MM.1S (cell line): ENCODE results near the gene GPHN.

Source experiments
- DNase-seq: peaks from one replicate; pipeline ENCODE4 v3.0.0-alpha.2; 2015
- H2AFZ ChIP-seq: fragments of 300-600 bp; sonication (generic); 2 replicates; pipeline ENCODE4 v1.6.0; 2016; ENCODE audit warnings: antibody characterized with exemption, low read length
- H3F3A ChIP-seq: fragments of 300-600 bp; sonication (generic); 2 replicates; pipeline ENCODE4 v1.6.1; 2016; ENCODE audit warnings: mild to moderate bottlenecking, antibody characterized with exemption, low read length, moderate library complexity, mixed read lengths; ENCODE audit not compliant: insufficient read depth
- H3K27ac ChIP-seq: fragments of 300-600 bp; sonication (generic); 2 replicates; pipeline ENCODE4 v1.5.1; 2016; ENCODE audit warnings: mild to moderate bottlenecking, low read length
- H3K27me3 ChIP-seq: fragments of 300-600 bp; sonication (generic); replicated peaks from 2 replicates; pipeline ENCODE4 v1.6.0; 2016; ENCODE audit warnings: low read length; ENCODE audit not compliant: insufficient read depth
- H3K36me3 ChIP-seq: fragments of 300-600 bp; sonication (generic); replicated peaks from 2 replicates; pipeline ENCODE4 v1.6.1; 2016; ENCODE audit warnings: mild to moderate bottlenecking, low read length, mixed read lengths; ENCODE audit not compliant: insufficient read depth
- H3K4me1 ChIP-seq: fragments of 300-600 bp; sonication (generic); 2 replicates; pipeline ENCODE4 v1.6.1; 2016; ENCODE audit warnings: low read length, mixed read lengths
- H3K4me2 ChIP-seq: fragments of 300-600 bp; sonication (generic); 2 replicates; pipeline ENCODE4 v1.6.0; 2016; ENCODE audit warnings: low read depth, low read length
- H3K4me3 ChIP-seq: fragments of 300-600 bp; sonication (generic); 2 replicates; pipeline ENCODE4 v1.5.1; 2016; ENCODE audit warnings: low read length, mixed read lengths
- H3K79me2 ChIP-seq: fragments of 300-600 bp; sonication (generic); 2 replicates; pipeline ENCODE4 v1.6.1; 2016; ENCODE audit warnings: mixed run types, low read length, mixed read lengths
- H3K9ac ChIP-seq: fragments of 300-600 bp; sonication (generic); 2 replicates; pipeline ENCODE4 v1.6.1; 2016; ENCODE audit warnings: low read length, mixed read lengths
- H3K9me2 ChIP-seq: fragments of 300-600 bp; sonication (generic); replicated peaks from 2 replicates; pipeline ENCODE4 v1.6.1; 2016; ENCODE audit warnings: mild to moderate bottlenecking, low read length, mixed read lengths; ENCODE audit not compliant: insufficient read depth
- H3K9me3 ChIP-seq: fragments of 300-600 bp; sonication (generic); replicated peaks from 2 replicates; pipeline ENCODE4 v1.6.1; 2016; ENCODE audit warnings: mild to moderate bottlenecking, low read length, mixed read lengths; ENCODE audit not compliant: insufficient read depth
- H4K20me1 ChIP-seq: fragments of 300-600 bp; sonication (generic); 2 replicates; pipeline ENCODE4 v1.6.1; 2016; ENCODE audit warnings: mild to moderate bottlenecking, low read length, moderate library complexity, mixed read lengths; ENCODE audit not compliant: insufficient read depth
- EZH2 ChIP-seq: fragments of 300-600 bp; sonication (generic); optimal IDR thresholded peaks from 2 replicates; pipeline ENCODE3; 2017; ENCODE audit warnings: low read depth, mild to moderate bottlenecking, antibody characterized with exemption, low read length, mixed read lengths
- EZH2phosphoT487 ChIP-seq: fragments of 300-600 bp; sonication (generic); IDR thresholded peaks from 2 replicates; pipeline ENCODE4 v1.6.1; 2018; ENCODE audit warnings: antibody characterized with exemption, low read length
- TF ChIP-seq, protein P1 (sequence below): fragments of 300-600 bp; sonication (generic); IDR thresholded peaks from 2 replicates; pipeline ENCODE4 v1.5.1; 2016; ENCODE audit warnings: antibody characterized with exemption, low read length, mixed read lengths

GPHN gene

DNA sequence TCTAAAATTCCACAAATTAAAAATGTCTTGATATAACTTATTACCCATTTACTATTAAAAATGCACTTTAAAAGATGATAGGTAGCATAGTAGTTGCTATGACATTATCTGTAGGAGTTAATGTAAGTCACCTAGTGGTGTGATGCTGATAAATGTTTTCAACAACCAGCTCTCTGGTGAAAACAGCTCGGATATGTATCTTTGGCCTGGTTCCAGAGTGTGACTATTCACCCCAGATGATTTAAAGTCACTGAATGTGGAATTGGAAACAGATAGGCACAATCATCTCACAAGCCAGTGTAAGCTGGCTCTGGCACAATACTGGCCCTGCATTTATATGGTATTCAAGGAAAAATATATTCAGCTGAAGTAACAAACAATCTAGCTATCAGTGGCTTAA, 31.0 kb upstream of the GPHN start:
- Histone ChIP-seq H3K79me2 (no peaks in the 10 kb centered on the region), H3K36me3 (no peaks in the 10 kb centered on the region), H3K4me3 (no peak overlapping the region), H3K9ac (no peak overlapping the region), H2AFZ (no peak overlapping the region), H3K4me1 (no peaks in the 10 kb centered on the region), H3F3A (no peaks in the 10 kb centered on the region), H3K9me3 (no peaks in the 10 kb centered on the region), H3K27ac (no peak overlapping the region), H3K27me3 (no peaks in the 10 kb centered on the region), H3K9me2 (no peaks in the 10 kb centered on the region), H4K20me1 (no peaks in the 10 kb centered on the region), H3K4me2 (no peak overlapping the region)
- no peak for DNase-seq
- TF ChIP-seq EZH2phosphoT487: no peak
- TF ChIP-seq, protein P1, sequence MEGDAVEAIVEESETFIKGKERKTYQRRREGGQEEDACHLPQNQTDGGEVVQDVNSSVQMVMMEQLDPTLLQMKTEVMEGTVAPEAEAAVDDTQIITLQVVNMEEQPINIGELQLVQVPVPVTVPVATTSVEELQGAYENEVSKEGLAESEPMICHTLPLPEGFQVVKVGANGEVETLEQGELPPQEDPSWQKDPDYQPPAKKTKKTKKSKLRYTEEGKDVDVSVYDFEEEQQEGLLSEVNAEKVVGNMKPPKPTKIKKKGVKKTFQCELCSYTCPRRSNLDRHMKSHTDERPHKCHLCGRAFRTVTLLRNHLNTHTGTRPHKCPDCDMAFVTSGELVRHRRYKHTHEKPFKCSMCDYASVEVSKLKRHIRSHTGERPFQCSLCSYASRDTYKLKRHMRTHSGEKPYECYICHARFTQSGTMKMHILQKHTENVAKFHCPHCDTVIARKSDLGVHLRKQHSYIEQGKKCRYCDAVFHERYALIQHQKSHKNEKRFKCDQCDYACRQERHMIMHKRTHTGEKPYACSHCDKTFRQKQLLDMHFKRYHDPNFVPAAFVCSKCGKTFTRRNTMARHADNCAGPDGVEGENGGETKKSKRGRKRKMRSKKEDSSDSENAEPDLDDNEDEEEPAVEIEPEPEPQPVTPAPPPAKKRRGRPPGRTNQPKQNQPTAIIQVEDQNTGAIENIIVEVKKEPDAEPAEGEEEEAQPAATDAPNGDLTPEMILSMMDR: no peak
- TF ChIP-seq EZH2: no peak

DNA sequence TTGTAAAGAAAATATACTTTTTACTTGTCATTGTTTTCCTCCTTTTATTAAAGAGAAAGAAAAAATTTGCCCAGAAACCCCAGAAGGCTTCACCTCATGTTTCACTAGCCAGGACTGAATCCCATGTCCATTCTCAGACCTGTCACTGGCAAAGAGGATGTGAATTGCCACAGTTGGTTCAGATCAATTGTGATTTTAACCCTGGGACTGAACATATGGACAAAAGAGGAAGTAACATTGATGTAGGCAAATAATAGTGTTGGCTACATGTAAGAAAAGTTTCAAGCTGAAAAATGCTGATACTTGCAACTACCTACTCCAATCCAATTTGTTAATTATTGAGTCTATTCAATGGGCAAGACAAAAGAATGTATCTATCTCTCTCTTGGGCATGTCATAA, 30.4 kb upstream of the GPHN start:
- no peak for DNase-seq

DNA sequence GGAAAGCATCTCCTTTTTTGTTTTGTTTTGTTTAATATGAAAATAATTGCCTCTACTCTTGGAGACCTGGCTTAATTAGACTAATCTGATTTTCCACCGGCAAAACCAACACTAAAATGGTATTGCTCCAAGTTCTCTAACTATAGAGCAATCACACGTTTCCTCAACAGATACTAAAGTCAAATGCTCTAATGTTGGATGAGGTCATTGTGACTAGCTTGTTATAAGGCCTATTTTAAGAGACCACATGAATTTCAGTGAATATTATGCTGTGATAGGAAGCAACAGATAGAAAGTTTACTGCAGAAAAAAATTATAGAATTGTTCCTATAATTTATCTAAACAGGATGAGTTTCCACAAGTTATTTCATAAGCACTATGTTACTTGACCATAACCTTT, 25.1 kb upstream of the GPHN start:
- no peak overlapping the region for H3K27ac ChIP-seq
- no peak overlapping the region for H3K4me3 ChIP-seq
- no peaks in the 10 kb centered on the region for H3K9me2 ChIP-seq
- no peaks in the 10 kb centered on the region for H3K27me3 ChIP-seq
- peaks cover 3% of the 10 kb centered on the region; the same call in 1 of the 2 replicates for H3K4me1 ChIP-seq
- no peaks in the 10 kb centered on the region for H3K9me3 ChIP-seq
- no peaks in the 10 kb centered on the region for H4K20me1 ChIP-seq
- H3K4me2 ChIP-seq: no peak overlapping the region
- no peak overlapping the region for H2AFZ ChIP-seq
- H3K9ac ChIP-seq: no peak overlapping the region
- H3F3A ChIP-seq: peaks cover 5% of the 10 kb centered on the region; the same call in 1 of the 2 replicates
- no peak for DNase-seq
- H3K79me2 ChIP-seq: no peaks in the 10 kb centered on the region
- no peaks in the 10 kb centered on the region for H3K36me3 ChIP-seq
- TF ChIP-seq, protein P1: no peak
- TF ChIP-seq EZH2 (no peak), EZH2phosphoT487 (no peak)

More for the DNA sequence above, 30.4 kb upstream of the GPHN start:
- Histone ChIP-seq H4K20me1 (no peaks in the 10 kb centered on the region), H3K36me3 (no peaks in the 10 kb centered on the region), H3K27me3 (no peaks in the 10 kb centered on the region), H3K4me1 (no peaks in the 10 kb centered on the region), H3F3A (no peaks in the 10 kb centered on the region), H3K9me3 (no peaks in the 10 kb centered on the region), H3K79me2 (no peaks in the 10 kb centered on the region), H2AFZ (no peak overlapping the region), H3K4me2 (no peak overlapping the region), H3K9me2 (no peaks in the 10 kb centered on the region), H3K27ac (no peak overlapping the region), H3K4me3 (no peak overlapping the region), H3K9ac (no peak overlapping the region)
- TF ChIP-seq EZH2 (no peak), EZH2phosphoT487 (no peak)
- TF ChIP-seq, protein P1: no peak
